GM19099 (cell line): ENCODE results near the gene ADGRG3.

Experiments used
- POLR2A ChIP-seq: IDR thresholded peaks from 3 replicates; pipeline ENCODE4 v1.6.1; 2011; ENCODE audit warnings: low read depth; ENCODE audit not compliant: insufficient read length; ENCODE audit errors: extremely low read depth

The ADGRG3 gene

GRCh38 chr16:57722210-57722499, 54.0 kb downstream of the ADGRG3 start:
- TF ChIP-seq POLR2A: no peak

DNA sequence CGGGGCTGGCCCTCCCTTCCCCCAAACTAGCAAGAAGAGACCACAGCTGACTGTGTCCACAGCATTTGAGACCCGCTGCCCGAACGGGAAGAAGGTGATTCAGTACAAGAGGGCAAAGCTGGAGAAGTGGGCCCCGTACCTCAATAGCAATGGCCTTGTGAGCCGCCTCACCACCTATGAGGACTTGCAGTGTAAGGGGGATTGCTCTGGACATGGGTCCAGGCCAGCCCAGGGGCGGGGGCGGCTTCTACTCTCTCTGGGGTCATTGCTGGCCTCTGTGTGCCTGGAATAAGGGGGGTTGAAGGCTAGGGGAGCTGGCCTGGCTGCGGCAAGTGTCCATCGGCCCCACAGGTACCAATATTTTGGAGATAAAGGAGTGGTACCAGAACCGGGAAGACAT, 54.5 kb downstream of the ADGRG3 start:
- no peak for TF ChIP-seq POLR2A

DNA sequence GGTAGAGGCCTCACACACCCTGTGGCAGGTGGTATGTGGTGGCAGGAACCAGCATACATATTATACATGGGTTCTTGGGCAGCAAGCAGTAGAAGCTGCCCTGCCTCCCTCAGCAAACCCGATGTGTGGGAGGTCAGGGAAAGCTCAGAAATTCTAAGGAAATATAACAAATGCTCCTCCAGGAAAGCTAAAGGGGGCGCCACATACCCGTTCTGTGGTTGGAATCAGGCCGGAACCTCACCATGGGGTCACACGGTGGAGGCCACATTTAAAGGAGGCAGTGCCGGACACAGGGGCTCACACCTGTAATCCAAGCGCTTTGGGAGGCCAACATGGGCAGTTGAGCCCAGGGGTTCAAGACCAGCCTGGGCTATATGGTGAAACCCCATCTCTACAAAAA, 55.1 kb downstream of the ADGRG3 start:
- TF ChIP-seq POLR2A: no peak

DNA sequence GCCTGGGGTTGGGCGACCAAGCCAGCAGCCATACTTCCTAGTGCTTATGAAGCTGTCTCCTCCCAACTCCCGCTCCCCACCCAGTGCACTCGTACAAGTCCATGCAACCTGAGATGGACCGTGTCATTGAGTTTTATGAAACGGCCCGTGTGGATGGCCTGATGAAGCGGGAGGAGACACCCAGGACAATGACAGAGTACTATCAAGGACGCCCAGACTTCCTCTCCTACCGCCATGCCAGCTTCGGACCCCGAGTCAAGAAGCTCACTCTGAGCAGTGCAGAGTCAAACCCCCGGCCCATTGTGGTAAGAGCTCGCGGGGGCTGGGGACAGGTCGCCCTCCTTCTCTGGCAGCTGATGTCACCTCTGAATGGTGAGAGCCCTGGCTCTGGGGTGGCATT, 56.4 kb downstream of the ADGRG3 start:
- no peak for TF ChIP-seq POLR2A

GRCh38 chr16:57725151-57725550, 57.0 kb downstream of the ADGRG3 start:
- no peak for TF ChIP-seq POLR2A

DNA sequence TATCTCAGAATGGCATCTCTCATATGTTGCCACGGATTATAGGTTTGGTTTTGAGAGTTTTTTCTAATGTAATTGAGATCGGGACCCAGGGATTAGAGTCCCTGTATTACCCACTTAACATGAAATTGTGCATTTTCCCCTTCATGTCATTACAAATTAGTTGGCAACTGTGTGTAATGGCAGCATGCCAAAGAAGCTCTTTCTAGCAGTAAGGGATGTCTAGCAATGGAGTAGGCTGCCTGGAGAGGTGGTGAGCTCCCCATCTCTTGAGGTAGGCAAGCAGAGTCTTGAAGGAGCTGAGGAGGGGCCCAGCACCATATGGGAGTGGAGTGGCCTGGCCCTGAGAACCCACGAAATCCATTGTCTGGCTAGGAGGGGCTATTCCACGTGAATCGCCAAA, 57.4 kb downstream of the ADGRG3 start:
- no peak for TF ChIP-seq POLR2A

DNA sequence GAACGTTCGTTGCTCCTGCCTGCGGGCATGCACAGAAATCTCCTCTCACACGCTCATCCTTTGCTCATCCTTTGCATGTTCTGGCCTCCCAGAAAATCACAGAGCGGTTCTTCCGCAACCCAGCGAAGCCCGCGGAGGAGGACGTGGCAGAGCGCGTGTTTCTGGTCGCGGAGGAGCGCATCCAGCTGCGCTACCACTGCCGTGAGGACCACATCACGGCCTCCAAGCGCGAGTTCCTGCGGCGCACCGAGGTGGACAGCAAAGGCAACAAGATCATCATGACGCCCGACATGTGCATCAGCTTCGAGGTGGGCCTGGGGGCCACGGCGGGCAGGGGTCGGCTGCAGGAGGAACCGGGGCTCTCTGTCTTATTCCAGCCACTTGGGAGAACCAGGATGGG, 57.9 kb downstream of the ADGRG3 start:
- no peak for TF ChIP-seq POLR2A

- no peak for TF ChIP-seq POLR2A
These were observed 58.4 kb downstream of the ADGRG3 start for GRCh38 chr16:57726433-57726947.

- no peak for TF ChIP-seq POLR2A
These were observed 59.5 kb downstream of the ADGRG3 start for GRCh38 chr16:57727610-57728009.

DNA sequence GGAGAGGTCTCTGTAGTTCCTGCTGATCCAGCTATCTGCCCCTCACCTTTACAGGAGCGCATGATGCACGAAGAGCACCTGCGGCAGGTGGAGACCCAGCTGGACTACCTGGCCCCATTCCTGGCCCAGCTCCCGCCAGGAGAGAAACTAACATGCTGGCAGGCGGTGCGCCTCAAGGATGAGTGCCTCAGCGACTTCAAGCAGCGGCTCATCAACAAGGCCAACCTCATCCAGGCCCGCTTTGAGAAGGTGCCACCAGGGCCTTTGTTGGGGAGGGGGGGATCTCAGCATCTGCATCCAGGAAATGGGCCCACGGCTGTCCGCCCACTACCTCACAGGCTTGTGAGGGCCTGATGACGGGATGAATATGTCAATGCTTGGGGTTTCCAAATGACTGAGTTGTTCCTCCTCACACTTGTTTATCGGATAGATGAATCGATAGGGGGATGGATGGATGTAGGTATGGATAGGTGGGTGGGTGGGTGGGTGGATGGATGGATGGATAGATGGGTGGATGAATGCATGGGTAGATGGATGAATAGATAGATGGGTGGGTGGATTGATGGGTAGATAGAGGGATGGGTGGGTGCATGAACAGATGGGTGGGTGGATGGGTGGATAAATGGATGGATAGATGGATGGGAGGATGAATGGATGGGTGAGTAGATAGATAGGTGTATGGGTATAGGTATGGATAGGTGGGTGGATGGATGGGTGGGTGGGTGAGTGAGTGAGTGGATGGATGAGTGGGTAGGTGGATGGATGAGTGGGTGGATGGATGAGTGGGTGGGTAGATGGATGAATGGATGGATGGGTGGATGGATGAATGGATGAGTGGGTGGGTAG, 60.5 kb downstream of the ADGRG3 start:
- no peak for TF ChIP-seq POLR2A

DNA sequence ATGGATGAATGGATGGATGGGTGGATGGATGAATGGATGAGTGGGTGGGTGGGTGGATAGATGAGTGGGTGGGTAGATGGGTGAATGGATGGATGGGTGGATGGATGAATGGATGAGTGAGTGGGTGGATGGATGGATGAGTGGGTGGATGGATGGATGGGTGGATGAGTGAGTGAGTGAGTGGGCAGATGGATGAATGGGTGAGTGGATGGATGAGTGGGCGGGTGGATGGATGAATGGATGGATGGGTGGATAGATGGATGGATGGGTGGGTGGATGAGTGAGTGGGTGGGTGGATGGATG, 61.0 kb downstream of the ADGRG3 start:
- no peak for TF ChIP-seq POLR2A

- TF ChIP-seq POLR2A: no peak
These were observed 62.9 kb downstream of the ADGRG3 start for GRCh38 chr16:57730771-57731730.

DNA sequence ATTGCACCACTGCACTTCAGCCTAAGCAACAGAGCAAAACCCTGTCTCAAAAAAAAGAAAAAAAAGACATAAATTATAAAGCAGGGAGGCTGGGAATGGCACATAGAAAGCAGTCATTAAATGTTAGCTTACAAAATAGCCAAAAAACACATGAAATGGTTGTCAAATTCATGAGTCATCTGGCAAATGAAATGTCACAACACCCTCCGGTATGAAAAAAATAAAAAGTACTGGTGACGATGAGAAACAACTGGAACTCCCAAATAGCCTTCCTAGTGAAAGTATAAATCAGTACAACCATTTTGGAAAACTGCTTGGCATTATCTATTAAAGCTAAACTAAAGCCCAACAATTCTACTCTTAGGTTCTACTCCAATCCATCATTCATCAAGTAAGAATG, 63.9 kb downstream of the ADGRG3 start:
- TF ChIP-seq POLR2A: no peak

- no peak for TF ChIP-seq POLR2A
These were observed 64.6 kb downstream of the ADGRG3 start for GRCh38 chr16:57732714-57733113.

DNA sequence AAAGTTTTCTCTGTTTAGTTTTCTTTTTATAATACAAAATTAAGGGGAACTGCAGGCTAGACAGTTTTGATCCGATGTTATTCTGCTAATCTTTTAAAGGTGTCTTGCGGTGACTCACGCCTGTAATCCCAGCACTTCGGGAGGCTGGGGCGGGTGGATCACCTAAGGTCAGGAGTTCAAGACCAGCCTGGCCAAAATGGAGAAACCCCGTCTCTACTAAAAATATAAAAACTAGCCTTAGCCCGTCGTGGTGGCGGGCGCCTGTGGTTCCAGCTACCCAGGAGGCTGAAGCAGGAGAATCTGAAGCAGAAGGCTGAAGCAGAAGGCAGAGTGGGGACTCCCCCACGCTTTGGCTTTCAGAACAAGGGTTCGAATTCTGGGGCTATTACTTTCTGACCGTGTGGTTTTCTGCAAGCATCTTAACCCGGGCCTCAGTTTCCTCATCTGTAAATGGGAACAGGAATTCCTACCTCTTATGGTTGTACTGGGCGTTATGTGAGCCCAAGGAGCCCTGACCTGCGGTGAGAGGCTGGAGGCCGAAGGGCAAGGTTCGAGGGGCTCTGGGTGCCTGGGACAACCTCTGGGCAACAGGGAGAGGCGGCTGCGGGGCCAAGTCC, 66.3 kb downstream of the ADGRG3 start:
- no peak for TF ChIP-seq POLR2A
